H1 (cell line): Measurements from ENCODE around the gene LYZ. TPM values are rescaled to one million over a fixed set of nuclear protein-coding genes. Genes with fewer than 3 reads are reported as not detected.

ENCODE experiments used
- CHD2 ChIP-seq: IDR thresholded peaks from 2 replicates; pipeline ENCODE4 v1.6.1; 2012; ENCODE audit warnings: low read length, improper control_type of control experiment
- HDAC2 ChIP-seq, 2 experiments: fragments of 300-600 bp in 1 of 2; sonication (generic) in 1 of 2; IDR thresholded peaks; 2 replicates each; pipeline ENCODE4 v1.6.1; 2011 to 2012; ENCODE audit warnings: low read depth in 2 of 2, low read length in 2 of 2, mild to moderate bottlenecking in 2 of 2, moderate library complexity in 2 of 2, borderline replicate concordance in 1 of 2, inconsistent platforms in 1 of 2
- NANOG ChIP-seq: IDR thresholded peaks from 2 replicates; pipeline ENCODE4 v1.6.1; 2011; ENCODE audit warnings: low read length, low read depth, mild to moderate bottlenecking, inconsistent platforms; ENCODE audit not compliant: insufficient read depth, poor library complexity, severe bottlenecking
- SIRT6 ChIP-seq: IDR thresholded peaks from one replicate; pipeline ENCODE4 v1.7.1; 2012; ENCODE audit warnings: low read length, inconsistent platforms
- SP4 ChIP-seq: IDR thresholded peaks from 2 replicates; pipeline ENCODE4 v1.6.1; 2012; ENCODE audit warnings: low read length, inconsistent platforms
- polyA plus RNA-seq, 7 experiments: library from polyadenylated mRNA; depleted of rRNA in 3 of 7; stranded (reverse) in 5 of 7; unstranded in 2 of 7; fragments of >200 nt in 5 of 7; fragments of 200-250 nt in 2 of 7; gene quantifications; 1 replicate in 5 of 7; 2 replicates in 1 of 7; 4 replicates in 1 of 7; pipeline versions ENCODE4 v1.2.1 to v1.2.3, GENCODE V29; 2011 to 2013; ENCODE audit warnings: missing spikeins in 2 of 7, mixed read lengths in 2 of 7
- total RNA-seq: library from RNA; stranded (reverse); fragmentation: NEBNext Ultra II Directional; extraction: Animal tissue kit (Norgen Biotek cat#: 25700); gene quantifications from 2 replicates; pipeline ENCODE4 v1.2.1, GENCODE V29; 2021
- TF ChIP-seq, protein P1 (sequence below): IDR thresholded peaks from 2 replicates; pipeline ENCODE4 v1.6.1; 2012; ENCODE audit warnings: inconsistent platforms
- TF ChIP-seq, protein P2 (sequence below): fragments of 300-600 bp; sonication (generic); IDR thresholded peaks from 2 replicates; pipeline ENCODE4 v1.7.1; 2012; ENCODE audit warnings: low read length, moderate library complexity, mild to moderate bottlenecking, inconsistent platforms; ENCODE audit not compliant: insufficient replicate concordance

Gene LYZ
- total and polyA plus RNA-seq, 2 of the 8 experiments (the other 6 are each of a cell fraction or from before 2014, with no cell fraction given) = not detected

DNA sequence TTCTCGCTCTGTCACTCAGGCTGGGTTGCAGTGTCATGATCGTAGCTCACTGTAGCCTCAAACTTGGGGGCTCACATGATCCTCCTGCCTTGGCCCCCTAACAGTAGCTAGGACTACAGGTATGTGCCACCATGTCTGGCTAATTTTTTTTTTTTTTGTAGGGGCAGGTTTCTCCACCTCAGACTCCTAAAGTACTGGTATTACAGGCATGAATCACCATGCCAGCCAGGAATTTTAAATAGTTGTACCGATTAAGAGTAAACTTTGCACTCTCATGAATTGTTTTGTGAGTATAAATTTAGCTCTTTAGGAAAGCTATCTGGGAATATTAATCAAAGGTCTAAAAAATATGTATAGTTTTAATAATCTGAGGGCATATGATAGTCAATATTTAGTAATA, 36.9 kb downstream of the LYZ start (continued):
- no peak for TF ChIP-seq HDAC2 (IDR thresholded peaks at IDR 0.05; ENCODE audit: borderline replicate concordance in 1 of 2, low read depth in 2 of 2, low read length in 2 of 2)
- TF ChIP-seq, protein P1, sequence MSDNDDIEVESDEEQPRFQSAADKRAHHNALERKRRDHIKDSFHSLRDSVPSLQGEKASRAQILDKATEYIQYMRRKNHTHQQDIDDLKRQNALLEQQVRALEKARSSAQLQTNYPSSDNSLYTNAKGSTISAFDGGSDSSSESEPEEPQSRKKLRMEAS = no peak
- no peak for TF ChIP-seq SIRT6
- no peak for TF ChIP-seq NANOG
- TF ChIP-seq, protein P2, sequence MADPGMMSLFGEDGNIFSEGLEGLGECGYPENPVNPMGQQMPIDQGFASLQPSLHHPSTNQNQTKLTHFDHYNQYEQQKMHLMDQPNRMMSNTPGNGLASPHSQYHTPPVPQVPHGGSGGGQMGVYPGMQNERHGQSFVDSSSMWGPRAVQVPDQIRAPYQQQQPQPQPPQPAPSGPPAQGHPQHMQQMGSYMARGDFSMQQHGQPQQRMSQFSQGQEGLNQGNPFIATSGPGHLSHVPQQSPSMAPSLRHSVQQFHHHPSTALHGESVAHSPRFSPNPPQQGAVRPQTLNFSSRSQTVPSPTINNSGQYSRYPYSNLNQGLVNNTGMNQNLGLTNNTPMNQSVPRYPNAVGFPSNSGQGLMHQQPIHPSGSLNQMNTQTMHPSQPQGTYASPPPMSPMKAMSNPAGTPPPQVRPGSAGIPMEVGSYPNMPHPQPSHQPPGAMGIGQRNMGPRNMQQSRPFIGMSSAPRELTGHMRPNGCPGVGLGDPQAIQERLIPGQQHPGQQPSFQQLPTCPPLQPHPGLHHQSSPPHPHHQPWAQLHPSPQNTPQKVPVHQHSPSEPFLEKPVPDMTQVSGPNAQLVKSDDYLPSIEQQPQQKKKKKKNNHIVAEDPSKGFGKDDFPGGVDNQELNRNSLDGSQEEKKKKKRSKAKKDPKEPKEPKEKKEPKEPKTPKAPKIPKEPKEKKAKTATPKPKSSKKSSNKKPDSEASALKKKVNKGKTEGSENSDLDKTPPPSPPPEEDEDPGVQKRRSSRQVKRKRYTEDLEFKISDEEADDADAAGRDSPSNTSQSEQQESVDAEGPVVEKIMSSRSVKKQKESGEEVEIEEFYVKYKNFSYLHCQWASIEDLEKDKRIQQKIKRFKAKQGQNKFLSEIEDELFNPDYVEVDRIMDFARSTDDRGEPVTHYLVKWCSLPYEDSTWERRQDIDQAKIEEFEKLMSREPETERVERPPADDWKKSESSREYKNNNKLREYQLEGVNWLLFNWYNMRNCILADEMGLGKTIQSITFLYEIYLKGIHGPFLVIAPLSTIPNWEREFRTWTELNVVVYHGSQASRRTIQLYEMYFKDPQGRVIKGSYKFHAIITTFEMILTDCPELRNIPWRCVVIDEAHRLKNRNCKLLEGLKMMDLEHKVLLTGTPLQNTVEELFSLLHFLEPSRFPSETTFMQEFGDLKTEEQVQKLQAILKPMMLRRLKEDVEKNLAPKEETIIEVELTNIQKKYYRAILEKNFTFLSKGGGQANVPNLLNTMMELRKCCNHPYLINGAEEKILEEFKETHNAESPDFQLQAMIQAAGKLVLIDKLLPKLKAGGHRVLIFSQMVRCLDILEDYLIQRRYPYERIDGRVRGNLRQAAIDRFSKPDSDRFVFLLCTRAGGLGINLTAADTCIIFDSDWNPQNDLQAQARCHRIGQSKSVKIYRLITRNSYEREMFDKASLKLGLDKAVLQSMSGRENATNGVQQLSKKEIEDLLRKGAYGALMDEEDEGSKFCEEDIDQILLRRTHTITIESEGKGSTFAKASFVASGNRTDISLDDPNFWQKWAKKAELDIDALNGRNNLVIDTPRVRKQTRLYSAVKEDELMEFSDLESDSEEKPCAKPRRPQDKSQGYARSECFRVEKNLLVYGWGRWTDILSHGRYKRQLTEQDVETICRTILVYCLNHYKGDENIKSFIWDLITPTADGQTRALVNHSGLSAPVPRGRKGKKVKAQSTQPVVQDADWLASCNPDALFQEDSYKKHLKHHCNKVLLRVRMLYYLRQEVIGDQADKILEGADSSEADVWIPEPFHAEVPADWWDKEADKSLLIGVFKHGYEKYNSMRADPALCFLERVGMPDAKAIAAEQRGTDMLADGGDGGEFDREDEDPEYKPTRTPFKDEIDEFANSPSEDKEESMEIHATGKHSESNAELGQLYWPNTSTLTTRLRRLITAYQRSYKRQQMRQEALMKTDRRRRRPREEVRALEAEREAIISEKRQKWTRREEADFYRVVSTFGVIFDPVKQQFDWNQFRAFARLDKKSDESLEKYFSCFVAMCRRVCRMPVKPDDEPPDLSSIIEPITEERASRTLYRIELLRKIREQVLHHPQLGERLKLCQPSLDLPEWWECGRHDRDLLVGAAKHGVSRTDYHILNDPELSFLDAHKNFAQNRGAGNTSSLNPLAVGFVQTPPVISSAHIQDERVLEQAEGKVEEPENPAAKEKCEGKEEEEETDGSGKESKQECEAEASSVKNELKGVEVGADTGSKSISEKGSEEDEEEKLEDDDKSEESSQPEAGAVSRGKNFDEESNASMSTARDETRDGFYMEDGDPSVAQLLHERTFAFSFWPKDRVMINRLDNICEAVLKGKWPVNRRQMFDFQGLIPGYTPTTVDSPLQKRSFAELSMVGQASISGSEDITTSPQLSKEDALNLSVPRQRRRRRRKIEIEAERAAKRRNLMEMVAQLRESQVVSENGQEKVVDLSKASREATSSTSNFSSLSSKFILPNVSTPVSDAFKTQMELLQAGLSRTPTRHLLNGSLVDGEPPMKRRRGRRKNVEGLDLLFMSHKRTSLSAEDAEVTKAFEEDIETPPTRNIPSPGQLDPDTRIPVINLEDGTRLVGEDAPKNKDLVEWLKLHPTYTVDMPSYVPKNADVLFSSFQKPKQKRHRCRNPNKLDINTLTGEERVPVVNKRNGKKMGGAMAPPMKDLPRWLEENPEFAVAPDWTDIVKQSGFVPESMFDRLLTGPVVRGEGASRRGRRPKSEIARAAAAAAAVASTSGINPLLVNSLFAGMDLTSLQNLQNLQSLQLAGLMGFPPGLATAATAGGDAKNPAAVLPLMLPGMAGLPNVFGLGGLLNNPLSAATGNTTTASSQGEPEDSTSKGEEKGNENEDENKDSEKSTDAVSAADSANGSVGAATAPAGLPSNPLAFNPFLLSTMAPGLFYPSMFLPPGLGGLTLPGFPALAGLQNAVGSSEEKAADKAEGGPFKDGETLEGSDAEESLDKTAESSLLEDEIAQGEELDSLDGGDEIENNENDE = no peak
- TF ChIP-seq SP4 = no peak
- no peak for TF ChIP-seq CHD2
